GM18870 (cell line): Measurements from ENCODE around the gene BNC2.

ENCODE experiments used
- ATAC-seq: cut with Tn5 transposase; IDR thresholded peaks from one replicate; pipeline ENCODE4 v1.9.1; 2021; ENCODE audit warnings: moderate library complexity; ENCODE audit not compliant: unreplicated experiment

BNC2 gene

DNA sequence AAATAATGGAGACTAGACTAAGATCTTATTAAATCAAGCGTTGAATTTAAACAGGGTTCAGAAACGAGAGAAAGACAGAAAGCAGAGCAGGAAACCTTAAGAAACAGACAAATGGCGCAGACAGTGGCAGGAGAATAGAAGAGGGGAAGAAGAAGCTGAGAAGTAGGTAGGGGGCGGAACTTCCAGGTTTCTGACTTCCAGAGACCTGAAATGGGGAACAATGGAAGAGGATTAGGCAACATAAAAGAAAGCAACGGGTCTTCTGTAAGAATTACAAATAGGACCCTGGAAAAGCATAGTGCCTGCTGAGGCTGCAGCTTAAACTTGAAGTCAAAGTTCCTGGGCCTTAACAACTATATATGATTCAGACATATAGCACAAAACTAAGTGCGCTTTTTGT lies 101.7 kb downstream of the BNC2 start:
- ATAC-seq = no peak

DNA sequence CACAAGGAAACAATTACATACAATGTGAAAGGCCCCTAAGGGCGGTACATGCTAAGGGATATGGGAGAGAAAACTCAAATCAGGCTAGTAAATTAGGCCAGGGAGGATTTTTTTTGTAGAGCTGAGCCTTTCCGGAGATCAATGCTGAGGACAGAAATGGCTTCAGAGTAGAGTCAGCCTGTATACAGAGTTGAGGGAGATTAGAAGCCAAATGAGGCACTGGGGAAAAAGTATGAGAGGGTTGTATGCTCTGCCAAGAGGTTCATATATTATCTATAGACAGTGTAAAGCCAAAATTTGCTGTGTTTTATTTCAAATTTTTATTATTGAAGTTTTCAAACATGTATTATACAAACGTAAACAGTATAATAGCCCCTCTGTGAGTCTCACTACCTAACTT lies 103.1 kb downstream of the BNC2 start:
- no peak for ATAC-seq

DNA sequence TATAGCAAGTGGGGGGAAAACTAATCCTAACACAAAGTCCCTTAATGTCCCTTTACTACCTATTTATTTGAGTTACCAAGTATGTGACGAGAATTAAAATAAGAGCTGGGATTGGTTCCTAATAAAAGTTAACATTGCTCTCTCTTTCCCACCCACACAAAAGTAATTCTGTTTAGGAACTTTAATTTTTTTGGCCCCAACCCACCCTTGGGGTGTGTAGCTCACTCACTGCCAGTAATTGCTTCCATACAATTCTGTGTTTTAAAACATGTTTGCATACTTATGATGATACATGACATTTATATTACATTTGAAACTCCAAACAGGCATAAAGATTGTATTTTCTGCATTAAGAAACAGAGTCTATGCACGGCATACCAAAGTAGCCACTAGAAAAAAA lies 106.5 kb downstream of the BNC2 start:
- ATAC-seq = no peak

DNA sequence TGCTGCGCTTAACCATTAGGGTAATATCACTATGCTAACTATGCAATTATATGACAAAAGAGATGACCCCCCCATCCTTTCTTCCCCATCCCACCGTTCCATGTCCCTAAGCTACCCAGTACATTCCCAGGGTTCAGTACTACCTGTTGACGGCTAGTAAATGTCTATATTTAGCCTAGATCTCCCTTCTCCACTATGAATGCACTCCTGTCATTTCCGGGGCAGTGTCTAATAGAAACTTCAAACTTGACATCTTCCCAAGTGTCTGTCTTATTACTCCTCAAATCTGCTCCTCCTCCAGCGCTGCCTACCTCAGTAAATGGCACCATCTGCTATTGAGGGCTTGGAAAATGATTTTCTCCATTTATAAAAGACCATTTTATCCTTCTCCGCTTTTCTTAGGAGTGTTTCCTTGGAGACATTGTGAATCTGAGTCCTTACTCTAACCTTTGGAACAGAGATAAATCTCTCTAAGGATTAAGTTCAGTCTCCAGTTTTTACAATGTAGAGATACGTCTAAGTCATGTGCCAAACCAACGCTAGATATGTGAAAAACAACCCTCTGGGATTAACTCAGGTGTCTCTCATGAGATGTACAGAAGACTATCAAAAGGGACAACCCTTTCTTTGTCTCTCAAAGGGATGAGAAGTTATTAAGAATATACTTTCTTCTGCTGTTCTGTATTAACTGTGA lies 114.9 kb downstream of the BNC2 start:
- no peak for ATAC-seq

DNA sequence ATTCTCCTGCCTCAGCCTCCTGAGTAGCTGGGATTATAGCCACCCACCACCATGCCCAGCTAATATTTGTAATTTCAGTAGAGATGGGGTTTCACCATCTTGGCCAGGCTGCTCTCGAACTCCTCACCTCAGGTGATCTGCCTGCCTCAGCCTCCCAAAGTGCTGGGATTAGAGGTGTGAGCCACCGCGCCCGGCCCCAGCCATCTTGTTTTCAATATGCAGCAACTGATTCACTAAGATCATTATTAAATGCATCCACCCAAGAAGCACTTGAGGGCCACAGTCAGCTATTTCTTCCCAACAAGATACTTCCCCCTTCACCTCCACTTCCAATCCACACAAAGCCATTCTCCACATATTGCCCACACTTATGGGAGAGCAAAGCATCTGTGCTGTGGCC lies 115.8 kb downstream of the BNC2 start:
- no peak for ATAC-seq

DNA sequence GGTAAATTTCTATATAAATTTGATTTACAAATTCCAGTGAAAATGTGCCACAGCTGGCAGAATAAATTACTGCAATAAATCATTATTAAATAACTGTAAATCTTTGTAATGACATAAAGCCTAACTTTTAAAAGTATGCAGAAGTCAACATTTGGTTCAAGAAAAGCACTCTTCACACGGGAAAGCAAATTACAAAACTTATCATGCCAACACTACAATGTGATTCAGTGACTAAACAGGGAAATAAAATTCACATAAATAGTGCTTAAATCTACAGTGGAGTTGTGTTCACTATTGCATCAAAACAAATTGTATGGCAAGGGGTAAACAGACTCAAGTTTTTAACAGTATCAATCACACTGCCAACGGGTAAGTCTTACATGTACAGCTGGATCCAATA lies 117.2 kb downstream of the BNC2 start:
- ATAC-seq = no peak

DNA sequence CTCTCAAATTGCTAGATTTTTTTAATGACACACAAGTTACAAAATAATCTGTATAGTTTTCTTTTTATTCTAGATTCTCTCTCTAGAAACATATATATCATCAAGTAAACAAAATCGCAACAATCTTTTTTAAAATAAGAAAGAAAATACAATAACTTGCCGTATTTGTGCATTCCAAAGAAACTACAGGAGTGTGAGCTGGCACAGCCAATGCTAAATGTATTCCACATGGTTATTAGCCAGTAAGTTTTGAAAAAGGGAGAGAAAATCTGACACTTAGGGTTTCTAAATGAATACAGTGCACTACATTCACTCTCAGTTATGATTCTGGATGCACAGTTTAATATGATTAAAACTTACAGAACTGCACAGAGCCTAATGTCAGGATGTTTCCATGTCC lies 117.9 kb downstream of the BNC2 start:
- ATAC-seq = no peak

DNA sequence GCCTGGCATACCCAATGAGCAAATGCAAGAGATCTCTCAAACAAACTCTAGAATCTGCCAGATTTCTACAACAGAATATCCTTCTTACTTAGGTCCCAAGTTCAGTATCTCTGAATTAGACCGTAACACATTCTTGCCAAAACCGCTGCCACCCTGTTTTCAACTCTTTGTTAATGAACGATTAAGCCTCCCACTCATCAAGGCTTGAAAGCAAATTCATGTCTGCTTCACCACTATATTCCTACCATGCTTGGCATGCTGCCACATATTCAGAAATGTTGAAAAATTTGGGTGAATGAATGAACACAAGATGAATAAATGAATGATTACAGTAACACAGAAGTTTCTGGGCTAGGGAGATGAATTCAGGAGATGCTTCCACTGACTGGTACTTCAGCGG lies 119.9 kb downstream of the BNC2 start:
- ATAC-seq = no peak

DNA sequence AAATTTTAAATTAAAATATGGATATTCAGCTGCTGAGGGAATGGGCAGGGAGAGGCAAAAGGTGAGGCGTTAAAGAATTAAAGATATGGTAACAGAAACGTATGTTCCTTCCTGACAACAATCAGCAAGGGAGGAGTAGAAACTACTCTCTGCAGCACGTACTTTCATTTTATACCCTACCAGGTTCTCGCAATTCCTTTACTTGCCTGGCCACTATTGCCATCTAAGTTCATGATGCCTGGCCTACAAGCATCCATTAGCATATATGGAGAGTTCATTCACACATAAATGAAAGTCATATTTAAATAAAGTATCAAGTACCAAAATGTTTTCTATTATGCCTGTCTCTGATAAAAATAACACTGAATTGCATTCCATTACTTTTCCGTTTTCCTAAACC lies 125.1 kb downstream of the BNC2 start:
- no peak for ATAC-seq

DNA sequence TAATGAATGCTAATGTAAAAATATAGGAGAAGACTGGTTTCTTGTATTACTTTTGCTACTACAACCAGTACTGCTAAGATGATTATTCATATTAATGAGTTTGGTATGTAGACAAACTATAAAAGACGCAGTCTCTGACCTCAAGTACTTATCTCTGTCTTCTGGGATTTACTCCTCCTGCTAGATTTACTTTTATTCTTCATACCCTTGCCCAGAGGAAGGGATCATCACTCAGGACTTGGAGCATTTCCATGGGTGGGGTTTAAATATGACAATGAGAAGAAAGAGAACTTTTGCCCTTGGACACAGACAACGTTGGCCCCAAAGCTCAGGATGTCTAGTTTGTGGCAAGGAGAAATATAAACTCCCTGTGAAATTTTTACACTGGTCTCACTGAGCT lies 126.1 kb downstream of the BNC2 start:
- no peak for ATAC-seq

DNA sequence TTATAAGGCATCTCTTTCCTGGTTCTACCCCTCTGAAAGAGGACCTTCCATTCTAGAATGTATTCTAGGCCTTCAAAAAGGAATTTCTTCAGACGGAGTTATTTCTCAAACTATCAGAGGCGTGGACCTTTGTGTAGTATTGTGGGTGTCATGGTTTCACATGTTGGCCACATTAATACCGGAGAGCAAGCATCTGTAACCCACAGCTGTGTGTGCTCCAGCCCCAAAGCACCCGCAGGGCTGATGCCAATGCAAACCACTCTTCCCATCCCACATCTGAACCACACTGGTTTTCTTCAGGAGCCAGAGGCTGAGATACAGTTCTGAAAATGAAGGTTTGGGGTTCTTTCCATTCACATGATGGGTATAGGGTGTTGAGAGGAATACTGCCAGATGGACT lies 127.1 kb downstream of the BNC2 start:
- ATAC-seq = no peak

DNA sequence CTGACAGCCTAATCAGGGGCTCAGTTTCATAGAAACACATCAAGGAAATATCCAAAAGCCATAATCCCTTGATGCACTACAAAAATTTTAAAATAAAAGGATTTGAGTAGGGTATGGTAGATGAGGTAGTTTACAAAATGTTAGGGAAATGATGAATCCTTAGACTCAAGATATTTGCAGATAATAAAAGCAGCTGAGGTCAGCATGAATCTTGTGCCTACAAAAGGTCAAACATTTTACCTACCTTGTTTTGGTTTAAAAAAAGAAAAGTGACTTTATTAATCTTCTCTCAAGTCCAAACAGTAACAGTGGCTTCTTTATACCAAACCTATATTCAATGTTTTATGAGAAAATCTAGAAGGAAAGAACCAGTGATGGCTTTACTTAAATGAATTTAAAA lies 135.5 kb downstream of the BNC2 start:
- no peak for ATAC-seq

DNA sequence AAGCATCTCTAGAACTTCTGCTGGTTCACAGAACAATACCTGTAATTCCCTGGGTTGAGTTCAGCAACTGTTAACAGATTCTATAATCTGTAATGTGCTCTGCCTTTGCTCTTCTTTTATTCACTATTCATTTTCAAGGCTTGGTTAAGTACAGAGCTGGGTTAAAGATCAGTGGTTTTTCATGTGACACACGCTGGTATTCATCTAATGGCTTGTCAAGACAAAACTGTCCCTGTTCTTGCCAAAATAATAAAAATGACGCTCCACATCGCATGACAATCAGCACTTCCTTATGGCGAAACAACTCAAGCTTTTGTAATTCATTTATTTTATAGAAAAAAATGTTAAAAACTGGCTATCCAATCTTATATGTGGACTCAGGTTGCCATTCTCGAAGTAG lies 137.9 kb downstream of the BNC2 start:
- no peak for ATAC-seq

DNA sequence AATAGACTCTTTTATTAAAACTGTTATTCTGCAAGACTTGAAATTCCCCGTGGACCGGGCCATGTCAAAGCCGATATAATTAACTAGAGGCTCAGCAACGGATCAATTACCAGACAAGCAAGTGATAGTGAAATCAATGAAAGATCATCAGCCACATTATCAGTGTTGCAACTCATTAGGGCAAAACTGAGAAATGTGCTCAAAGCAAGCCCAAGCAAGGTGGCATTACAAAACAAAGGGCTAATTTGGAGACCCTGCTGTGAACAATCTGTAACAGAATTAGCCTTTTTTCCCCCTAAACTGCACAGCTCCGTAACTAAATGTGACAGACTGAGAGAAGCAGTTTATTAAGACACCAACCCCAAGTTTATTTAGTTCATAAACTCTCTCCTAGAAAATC lies 140.3 kb downstream of the BNC2 start:
- ATAC-seq = no peak

DNA sequence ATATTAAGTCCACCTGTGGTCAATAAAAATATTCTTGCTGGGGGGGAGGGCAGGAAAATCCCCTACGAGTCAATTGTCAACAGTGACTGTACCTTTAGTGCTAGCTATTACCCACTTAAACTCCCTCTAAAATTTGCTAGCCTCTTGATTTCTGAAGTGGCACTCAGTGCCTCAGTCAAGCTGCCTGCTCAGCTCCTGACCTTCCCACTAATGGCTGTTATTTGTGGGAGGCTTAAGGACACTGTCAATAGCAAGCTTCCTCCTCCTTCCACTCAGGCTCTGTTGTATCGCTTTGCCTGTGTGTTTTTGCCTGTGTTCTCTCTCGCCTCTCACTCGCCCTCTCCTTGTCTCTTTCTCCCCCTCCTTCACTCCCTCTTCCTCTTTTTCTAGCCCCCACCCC lies 140.8 kb downstream of the BNC2 start:
- no peak for ATAC-seq

DNA sequence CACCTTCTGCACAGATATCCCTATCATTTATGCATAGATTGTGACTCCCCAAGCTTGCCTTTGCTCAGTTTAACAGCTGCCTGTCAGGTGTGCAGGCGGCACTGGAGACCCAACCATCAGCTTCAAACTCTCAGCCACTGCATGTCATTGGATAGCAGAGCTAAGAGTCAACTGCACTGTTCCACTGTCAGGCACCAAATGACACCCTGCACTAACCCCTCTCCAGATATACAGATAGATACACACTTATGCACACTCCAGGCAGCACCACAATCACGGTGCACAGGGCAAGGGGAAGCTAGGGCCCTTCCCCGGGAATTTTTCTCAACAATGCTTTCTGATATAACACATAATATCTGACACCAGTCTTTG lies 142.3 kb downstream of the BNC2 start:
- ATAC-seq = no peak

DNA sequence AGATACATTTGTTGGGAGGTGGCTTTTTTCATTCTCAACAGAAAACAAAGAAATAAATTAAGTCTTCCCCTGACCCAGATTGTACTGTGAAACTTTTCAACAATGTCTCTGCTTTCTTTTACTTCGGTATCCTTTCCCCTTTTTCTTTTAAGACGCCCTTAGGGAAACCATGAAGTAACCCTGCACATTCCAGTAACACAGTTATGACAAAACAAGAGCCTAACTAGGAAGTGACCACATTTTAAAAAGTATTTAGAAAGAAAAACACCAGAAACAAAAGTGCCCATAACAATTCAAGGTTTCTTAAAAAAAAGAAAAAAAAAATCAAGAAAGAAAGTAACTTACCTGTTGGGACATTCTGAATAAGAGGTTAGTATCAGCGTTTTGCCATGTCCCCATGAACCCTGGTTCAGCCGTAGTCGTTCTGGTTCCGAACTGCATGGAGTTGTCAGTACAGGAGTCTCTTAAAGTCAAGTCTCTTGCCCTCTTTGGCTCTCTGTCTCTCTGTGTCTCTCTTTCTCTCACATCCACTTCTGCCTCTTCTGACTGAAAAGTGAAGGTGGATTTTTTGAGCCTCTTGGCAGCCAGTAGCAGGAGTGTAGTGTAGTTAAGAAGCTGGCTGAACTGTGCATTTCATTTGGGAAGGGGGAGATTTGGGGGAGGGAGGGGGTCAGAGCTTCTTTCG lies 142.9 kb downstream of the BNC2 start:
- no peak for ATAC-seq

DNA sequence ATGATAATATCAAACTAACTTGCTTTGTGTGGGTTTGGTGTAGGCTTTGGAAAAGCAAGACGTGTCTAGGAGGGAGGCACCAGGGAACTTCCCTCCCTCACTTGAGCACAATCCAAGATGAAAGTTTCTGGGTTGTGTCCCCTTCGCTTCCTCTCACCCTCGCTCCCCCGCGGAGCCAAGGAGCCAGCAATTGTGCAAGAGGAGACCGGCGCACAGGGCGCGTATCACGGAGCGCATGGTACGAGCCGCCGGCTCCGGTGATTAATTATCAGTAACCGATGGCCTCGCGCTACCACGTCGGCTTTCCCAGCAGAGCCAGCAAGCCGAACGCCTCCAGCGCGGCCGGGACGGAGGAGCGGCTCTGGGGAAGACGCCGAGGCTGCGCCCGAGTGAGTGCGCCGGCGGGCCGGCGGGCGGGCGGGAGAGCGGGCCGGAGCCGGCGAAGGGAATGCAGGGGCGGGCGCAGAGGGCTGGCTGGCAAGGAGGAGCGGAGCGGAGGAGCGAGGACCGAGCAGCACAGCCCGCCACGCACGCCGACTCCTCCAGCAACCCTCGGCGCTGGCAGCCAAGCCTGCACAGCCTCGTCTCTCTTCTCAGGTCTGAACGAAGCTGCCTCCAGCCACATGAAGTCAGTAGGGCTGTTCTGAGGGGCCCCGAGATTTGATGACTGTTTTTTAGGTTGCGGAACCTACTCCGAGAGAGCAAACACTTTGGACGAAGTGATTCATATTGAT lies 143.6 kb downstream of the BNC2 start:
- no peak for ATAC-seq

DNA sequence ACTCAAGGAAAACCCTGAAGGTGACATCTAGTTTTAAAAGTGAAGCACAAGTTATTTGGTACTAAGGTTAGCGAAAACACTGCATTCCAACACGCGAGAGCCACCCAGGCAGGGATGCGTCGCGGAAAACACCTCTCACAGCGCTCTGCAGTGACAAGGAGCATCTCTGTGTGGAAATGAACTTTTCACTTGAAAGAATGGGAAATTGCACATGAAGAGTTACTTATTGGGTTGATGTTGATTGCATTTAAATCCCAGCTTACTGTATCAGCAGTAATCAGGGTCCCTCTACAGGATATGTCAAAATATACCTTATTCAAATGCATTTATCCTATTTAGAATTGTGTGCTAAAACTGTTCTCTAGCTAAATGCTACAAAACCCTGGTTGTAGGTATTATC lies 144.4 kb downstream of the BNC2 start:
- no peak for ATAC-seq

DNA sequence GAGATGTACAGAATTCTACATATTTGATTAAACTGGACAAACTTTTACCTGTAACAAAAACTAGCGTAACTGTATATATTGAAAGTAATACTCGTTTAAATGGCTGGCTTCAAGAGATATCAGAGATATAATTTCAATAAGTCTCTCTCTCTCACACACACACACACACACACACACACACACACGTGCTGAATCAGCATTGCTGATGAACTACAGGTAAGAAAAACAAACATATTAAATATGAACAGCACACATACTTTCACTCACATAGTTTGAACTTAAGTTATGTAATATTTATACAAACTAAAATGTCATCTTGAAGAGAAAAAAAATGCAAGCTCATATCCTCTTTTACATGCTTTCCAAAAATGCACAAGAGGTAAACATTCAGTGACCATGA lies 145.4 kb downstream of the BNC2 start:
- ATAC-seq = no peak

DNA sequence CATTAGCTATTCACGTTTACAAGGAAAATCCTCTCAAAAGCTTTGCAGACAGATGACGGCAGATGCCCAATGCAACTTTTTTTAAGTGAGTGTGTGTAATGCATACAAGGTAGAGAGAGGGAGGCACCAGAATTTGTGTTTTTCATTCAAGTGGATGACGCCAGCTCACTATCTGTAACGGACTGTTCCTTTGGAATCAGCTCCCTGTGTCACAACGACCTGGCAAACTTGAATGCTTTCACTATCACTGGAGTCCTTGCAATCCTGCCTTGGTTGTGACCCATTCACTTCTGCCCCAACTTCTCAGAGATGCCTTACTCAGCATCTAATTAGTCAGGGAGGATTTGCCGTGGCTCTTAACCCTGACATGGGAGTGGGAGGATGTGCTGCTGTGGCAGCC lies 148.5 kb downstream of the BNC2 start:
- ATAC-seq = no peak

DNA sequence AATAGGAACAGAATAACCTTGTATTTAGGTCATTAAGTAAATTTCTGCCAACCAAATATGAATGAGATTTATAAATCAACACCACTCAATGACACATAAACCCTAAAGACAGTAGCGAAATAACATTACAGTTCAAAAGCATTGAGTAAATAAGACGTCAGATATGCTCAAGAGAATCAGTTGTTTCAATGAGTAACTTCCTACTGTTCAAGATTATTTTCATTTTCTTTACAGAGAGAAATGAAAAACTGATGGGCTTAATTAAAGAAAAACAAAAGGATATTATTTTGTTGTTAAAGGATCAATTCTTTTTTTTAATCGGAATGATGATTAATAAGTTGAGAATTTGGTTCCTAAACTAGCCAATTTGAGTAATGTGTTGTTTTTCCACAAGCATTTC lies 150.1 kb downstream of the BNC2 start:
- no peak for ATAC-seq
